Activated CD4-positive, alpha-beta T cell treated with anti-CD3 and anti-CD28 coated beads for 4 hours (primary cell): Measurements from ENCODE around the gene ACHE.
A peak's percentile ranks its signal among the peaks of the same experiment; 100 is the strongest.

Source experiments
- DNase-seq, 2 donors: peaks; one replicate each; pipeline ENCODE4 v3.0.0-alpha.2; 2020

The ACHE gene

DNA sequence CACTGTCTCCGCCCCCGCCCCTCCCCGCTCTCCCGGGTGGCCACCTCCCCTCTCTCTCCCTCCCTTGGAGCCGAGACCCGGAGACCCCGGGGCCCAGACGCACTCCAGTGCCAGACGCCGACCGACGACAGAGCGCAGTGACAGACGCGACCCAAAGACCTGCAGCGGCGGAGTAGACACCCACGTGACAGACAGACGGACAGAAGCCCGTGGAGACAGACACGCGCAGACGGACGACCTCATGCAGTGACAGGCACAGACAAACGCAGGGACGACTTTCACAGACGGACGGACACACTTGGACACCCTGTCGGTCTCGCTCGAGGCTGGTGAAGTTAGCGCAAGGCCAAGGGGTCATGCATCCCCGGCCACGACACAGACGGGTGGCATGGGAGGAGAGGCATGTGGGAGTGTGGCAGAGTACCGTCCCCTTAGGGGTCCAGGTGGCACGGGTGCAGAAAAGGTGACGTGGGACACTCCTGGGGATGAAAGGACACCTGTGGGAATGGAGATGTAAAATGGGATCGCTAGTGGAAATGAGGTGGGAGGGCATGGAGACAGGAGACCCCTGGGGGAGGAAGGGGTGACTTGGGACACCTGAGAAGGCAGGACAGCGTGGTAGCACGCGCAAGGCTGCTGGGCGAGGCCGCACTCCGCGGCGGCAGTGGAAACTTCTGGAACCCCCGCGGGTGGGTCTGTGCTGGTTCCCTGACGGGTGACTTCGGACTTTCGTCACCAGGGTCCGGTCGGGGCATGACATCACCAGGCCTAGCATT is 456 bp upstream of the ACHE start:
- no peak for DNase-seq

DNA sequence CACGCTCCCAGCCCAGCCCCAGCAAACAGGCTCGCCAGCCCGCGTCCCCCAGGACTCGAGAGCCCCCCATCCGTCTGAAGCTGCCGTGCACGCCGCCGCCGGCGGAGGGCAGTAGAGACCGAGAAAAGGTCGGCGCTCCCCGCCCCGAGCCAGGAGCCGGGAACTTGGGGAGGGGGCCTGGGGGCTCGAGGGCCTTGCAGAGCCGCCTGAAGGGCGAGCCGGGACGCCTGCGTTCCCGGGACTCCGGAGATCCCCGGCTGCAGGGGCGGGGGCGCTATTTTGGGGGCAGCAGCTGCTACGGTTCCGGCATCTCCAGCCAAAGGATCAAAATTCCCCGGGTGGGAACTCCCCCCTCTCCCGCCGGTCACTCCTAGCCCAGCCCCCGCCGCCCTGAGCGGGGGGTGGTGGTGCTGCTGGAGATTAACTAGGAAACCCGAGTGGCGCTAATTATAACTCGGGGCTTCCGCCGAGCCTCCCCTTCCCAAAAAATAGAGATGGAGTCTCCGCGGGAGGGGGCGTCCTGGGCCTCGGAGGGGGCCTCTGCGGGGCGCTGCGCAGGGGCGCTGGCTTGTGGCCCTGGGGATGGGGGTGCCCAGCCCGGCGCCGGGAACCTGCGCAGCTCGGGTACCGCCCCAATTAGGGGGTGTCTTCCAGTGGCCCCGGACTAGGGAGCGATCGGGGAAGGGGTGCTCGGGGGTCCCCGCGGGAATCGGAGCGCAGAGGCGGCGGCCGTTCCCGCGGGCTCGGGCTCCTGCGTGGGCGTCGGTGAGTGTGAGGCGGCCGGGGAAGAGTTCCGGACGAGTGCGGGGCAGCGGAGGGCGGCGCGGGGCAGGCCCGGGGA is 608 bp downstream of the ACHE start:
- peak; percentile 44 to 58 for DNase-seq

DNA sequence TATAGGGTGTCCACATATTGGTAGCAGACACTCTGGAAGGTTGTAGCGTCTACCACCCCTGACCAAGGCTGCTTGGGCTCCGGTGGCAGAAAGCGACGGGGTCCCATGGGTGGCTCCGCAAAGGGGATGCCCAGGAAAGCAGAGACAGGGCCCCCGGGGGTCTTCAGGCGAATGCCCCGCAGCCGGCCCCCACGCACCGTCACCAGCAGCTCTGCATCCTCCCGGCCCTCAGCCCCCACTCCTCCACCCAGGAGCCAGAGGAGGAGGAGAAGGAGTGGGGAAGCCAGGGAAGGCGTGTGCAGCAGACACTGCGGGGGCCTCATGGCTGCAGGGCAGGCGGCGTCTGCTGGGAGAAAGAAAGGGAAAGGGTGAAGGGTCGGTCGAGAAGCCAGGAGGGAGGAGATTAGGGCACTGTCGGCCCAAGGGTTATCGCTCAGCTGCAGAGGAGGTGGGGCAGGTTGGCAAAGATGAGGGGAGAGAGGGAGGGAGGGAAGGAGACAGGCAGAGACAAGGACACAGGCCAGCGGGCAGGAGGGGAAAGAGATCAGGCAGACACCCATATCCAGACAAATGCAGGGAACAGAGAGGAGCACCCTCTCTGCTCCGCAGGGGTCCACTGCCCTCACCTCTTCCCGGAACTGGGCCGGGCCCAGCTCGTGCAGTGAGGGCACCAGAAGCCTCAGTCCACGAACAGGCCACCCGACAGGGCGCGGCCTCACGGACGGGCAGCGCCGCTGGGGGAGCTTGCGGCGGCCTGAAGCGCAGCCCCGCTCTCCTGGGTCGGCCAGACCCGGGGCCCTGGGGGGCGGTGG is 1.6 kb downstream of the ACHE start:
- no peak for DNase-seq

DNA sequence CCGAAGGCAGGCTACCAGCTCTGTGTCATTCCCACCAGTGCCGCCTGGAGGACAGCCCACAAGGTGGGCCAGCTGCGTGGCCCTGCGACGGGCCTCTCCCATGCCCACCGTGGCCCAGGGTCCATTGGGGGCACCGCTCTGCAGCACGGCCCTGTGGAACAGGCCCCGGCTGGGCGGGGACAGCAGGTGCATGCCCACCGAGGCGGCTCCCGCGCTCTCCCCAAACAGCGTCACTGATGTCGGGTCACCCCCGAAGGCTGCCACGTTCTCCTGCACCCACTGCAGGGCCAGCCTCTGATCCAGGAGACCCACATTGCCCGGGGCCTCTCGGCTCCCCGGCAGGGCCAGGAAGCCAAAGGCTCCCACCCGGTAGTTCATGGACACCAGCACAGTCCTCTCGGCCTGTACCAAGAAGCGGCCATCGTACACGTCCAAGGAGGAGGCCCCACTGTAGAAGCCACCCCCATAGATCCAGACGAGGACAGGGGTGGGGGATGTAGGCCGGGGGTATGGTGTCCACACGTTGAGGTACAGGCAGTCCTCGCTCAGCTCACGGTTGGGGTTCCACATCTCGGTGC is 2.3 kb downstream of the ACHE start:
- no peak for DNase-seq

DNA sequence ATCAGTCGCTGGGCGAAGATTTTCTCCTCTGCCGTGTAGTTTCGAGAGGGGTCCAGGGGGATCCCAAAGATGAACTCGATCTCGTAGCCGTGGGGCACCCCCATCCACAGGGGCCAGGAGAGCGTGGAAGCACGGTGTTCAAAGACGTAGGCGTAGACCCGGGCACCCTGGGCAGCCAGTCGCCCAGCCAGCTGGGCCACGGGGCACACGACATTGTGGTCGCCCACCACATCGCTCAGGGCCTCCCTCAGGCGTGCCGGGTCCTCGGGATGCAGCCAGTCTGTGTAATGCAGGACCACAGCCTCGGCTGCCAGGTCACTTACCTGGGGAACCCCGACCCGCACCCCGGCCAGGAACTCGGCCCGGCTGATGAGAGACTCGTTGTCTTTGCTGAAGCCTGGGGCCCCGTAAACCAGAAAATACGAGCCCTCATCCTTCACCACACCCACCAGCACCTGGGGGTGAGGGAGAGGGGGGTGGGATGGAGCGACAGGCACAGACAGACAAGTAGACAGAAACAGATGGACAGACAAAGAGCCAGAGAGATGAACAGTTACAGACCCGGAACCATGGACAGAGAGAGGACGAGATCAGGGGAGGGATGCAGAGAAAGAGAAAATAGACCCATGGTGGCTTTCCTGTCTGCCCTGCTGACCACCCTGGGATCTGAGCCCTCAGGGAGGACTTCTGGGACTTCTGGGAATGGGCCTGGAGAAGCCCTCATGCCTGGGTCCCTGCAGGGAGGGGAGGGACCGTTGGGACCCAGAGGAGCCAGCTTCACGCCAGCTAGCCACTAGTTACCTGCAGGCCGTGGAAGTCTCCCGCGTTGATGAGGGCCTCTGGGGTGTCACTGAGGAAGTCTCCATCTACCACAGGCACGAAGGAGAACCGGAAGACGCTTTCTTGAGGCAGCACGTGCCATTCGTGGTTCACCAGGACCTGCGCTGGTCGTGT is 3.0 kb downstream of the ACHE start:
- DNase-seq: no peak

DNA sequence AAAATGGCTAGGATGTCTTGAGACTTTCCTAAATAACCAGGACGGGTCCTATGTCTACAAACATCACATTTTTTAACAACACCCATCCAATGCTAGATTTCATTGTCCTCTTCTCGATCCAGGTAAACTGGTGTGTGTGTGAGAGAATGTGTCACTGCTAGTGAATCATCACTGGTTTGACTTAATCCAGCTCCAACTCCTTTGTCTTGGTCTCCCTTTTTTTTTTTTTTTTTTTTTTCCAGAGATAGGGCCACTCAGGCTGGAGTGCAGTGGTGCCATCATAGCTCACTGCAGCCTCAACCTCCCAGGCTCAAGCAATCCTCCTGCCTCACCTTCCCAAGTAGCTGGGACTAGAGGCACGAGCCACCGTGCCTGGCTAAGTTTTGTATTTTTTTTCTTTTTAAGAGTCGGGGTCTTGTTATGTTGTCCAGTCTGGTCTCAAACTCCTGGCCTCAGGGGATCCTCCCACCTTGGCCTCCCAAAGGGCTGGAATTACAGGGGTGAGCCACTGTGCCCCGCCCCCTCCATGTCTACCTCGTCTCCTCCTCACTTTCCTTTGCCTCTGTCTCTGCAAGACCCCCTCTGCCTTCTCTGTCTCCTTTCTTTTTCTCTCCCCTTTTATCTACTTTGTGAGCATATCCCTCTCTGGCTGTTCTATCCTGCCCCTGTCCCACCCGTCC is 4.0 kb downstream of the ACHE start:
- DNase-seq: no peak

DNA sequence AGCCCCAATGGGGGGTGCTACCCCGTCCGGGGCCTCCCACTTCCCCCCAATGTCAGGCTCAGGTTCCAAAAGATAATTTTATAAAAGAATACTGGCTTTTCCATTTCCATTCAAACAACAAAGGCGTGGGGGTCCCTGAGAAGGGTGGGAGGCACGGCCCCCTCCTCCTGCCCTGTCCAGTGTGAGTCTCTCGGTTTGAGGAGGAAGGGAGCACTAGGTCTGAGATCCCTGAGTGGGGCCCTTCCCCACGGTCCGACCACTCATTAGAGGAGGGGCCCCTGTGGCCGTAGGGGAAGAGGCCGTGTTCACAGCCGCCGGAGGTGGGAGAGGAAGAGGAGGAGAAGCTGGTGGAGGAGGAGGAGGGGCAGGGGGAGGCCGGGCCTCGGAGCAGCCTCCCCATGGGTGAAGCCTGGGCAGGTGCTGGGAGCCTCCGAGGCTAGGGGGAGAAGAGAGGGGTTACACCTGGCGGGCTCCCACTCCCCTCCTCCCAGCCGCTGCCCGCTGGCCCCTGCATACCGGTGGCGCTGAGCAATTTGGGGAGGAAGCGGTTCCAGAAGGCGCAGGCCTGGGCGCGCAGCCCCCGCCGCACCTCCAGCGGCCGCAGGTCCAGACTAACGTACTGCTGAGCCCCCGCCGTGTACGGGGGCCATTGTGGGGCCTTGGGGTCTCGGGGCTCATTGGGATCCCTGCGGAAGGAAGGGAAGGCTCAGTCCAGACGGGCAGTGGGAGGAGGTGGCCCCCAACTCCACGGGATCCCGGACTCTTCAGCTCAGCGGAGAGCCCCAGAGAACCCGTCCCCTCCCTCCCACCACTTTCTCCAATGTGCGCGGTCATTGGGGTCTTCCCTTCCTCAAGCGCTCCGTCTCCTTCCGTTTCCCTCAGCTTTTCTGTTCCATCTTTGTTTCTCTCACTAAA is 4.8 kb downstream of the ACHE start:
- no peak for DNase-seq

DNA sequence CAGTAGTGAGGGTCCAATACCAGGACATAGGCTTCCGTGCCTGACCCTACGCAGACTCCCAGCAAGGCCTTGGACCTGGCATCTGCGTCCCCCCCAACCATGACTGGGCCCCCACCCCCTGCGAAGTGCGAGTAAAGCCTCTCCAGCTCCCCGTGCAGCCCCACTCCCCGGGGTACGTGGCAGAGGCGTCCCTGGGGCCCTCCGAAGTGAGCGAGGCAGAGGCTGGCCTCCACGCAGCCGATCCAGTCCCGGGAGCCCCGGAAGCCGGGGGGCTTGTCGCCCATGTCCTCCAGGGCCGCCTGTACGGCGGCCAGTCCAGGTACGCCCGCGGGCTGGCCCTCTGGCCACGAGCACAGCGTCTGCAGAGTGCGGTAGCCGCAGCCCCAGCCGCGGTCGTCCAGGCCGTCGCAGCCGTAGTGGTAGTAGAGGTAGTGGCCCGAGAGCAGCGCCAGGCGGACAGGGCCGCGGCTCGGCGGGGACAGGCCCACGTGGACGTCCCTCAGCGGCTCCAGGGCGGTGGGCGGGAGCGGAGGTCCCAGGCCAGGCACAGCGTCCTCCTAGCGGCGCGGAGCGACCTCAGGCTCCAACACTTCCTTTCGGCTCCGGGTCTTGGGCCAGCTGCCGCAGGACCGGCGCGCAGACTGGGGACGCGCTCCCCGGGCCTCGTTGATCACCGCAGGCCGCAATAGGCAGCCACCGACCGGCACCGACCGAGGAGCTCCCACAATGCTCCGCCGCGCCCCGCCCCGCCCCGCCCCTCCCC is 6.5 kb downstream of the ACHE start, which contains the start of gene UFSP1:
UFSP1 (minus strand) TSS at position 728 of the 763 bp plus-strand sequence; CDS start at position 284, 444 bp downstream.
- DNase-seq: no peak

DNA sequence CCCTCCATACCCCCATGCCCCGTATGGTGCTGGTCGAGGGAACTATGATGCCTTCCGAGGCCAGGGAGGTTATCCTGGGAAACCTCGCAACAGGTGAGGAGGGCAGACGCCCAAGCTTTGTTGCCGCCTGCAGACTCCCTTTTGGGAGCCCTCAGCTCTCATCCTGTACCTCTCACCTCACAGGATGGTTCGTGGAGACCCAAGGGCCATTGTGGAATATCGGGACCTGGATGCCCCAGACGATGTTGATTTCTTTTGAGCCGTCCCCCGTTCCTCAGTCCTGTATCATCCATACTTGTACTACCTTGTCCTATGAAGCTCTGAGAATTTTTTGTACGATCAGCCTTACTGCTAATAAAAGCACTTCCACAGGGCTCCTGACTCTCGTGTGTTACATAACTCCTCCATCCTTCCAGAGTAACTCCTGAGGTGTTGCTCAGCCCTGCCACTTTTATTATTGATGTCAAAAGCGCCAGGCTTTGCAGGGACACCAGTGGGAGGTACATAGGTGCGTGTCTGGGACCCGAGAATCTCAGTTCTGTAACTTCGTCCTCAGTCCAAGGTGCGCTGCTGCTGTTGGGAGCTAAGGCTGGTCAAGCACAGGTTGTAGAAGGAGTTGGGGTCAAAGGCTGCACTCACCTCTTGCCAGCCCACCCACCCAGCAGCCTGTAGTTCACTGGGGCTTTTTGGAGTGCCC is 7.2 kb downstream of the ACHE start:
- DNase-seq: no peak

DNA sequence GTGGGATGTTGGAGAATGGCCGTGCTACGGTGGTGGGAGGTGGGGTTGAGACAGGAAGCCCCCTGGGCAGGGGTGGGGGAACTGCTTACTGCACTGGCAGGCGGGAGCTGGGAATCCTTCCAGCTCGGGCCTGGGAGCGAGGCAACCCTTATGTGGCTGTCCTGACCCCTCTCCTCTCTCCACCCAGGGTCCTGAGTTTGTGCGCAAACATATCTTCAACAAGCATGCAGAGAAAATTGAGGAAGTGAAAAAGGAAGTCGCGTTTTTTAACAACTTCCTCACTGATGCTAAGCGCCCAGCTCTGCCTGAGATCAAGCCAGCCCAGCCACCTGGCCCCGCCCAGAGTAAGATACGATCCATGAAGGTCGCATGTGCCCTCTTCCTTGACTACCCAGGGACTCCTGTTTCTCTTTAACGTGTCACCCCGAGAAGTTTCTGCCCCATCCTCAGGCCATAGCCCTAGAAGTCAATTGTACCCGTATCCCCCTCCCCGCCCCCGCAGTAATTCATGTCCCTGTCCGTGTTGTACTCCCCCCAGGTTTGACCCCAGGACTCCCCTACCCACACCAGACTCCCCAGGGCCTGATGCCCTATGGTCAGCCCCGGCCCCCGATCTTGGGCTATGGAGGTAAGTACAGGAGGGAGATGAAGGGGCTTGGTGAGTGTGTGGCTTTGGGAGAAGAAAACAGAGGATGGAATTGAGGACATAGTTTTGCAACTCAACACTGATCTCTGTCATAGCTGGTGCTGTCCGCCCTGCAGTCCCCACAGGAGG is 8.0 kb downstream of the ACHE start:
- DNase-seq: peak; percentile 39 to 50

DNA sequence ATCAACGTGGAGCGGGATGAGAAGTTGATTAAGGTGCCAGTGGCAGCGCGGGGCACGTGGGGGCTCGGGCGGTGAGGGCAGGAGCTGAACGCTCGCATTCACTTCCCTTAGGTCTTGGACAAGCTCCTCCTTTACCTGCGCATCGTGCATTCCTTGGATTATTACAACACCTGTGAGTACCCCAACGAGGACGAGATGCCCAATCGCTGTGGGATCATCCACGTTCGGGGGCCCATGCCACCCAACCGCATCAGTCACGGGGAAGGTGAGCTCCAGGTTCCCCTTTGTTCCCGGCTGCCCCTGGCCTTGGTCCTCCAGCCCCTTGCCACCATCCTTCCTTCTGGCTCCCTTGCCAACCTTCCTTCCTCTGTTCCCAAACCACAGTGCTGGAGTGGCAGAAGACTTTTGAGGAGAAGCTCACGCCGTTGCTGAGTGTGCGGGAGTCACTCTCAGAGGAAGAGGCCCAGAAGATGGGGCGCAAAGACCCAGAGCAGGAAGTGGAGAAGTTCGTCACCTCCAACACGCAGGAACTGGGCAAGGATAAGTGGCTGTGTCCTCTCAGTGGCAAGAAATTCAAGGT is 8.7 kb downstream of the ACHE start:
- no peak for DNase-seq

DNA sequence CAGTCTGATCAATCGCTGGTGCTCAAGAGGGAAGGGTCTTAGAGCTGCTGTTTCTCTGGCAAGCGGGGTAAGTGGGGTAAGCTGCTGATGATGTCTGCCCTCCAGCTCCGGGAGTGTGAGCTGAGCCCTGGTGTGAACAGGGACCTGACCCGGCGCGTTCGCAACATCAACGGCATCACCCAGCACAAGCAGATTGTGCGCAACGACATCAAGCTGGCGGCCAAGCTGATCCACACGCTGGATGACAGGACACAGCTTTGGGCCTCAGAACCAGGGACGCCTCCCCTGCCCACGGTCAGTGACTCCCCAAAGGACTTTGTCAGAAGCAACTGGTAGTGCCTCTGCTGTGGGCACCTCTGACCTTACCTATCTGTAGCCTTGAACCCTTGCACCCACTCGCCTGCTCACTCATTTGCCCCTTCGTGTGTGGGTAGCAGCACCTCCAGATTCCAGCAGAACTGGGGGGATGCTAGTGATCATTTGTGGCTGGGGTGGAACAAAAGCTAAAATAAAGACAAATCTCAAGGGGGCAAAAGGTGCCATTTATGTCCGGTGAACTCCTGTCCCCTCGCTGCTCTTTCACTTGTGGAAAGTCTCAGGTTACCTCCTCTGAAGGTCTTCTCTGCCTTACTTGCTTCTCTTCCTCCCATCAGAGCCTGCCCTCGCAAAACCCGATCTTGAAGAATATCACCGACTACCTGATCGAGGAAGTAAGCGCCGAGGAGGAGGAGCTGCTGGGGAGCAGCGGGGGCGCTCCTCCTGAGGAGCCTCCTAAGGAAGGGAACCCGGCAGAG is 9.3 kb downstream of the ACHE start:
- DNase-seq: no peak

DNA sequence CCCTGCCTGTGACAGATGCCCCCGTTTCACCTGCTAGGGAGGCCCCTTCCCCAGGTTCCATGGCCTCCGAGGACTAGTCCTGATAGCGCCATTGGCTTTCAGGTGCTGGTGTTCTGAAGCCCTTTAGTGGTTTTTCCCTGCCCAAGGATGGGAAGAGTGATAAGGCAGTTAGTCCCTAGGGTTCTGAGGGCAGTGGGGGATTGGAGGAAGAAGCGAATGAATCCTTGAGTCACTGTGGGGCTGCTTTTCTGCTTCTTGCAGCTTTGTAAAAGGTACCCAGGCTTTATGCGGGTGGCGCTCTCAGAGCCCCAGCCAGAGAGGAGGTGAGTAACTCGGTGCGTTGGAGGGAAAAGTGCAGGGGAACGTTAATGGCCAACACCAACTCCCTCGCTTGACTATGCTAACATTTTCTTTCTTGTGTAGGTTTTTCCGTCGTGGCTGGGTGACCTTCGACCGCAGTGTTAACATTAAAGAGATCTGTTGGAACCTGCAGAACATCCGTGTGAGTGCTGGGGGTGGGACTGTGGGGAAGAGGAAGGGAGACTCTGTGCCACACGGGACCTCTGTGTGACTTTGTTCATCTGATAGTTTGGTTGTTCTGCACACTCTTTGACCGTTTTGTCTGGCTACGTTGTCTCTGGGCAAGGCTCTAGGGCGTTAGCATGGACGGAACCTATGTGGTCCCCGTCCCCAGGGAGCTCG is 10.1 kb downstream of the ACHE start:
- DNase-seq: no peak

DNA sequence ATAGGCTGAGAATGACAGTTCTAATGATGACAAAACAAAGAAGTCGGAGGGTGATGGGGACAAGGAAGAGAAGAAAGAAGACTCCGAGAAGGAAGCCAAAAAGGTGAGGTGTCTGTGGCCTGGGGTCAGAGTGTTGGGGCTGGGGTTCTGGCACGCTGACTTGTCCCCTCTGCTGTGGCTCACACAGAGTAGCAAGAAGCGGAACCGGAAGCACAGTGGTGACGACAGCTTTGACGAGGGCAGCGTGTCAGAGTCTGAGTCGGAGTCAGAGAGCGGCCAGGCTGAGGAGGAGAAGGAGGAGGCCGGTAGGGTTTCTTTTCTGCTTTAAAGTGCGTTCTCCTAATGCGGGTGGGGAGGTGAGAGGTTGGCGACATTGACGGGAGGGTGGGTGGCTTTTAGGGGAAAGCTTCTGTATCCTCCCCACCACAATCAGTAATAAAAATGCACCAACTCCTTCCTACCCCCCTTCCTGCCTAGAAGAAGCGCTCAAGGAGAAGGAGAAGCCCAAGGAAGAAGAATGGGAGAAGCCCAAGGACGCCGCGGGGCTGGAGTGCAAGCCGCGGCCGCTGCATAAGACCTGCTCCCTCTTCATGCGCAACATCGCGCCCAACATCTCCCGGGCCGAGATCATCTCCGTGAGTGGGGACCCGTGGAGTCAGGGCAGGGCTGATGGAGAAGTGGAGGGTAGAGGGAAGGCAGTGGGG is 10.8 kb downstream of the ACHE start:
- DNase-seq: no peak
